Measurements from ENCODE around the gene BICC1.

The BICC1 gene

DNA sequence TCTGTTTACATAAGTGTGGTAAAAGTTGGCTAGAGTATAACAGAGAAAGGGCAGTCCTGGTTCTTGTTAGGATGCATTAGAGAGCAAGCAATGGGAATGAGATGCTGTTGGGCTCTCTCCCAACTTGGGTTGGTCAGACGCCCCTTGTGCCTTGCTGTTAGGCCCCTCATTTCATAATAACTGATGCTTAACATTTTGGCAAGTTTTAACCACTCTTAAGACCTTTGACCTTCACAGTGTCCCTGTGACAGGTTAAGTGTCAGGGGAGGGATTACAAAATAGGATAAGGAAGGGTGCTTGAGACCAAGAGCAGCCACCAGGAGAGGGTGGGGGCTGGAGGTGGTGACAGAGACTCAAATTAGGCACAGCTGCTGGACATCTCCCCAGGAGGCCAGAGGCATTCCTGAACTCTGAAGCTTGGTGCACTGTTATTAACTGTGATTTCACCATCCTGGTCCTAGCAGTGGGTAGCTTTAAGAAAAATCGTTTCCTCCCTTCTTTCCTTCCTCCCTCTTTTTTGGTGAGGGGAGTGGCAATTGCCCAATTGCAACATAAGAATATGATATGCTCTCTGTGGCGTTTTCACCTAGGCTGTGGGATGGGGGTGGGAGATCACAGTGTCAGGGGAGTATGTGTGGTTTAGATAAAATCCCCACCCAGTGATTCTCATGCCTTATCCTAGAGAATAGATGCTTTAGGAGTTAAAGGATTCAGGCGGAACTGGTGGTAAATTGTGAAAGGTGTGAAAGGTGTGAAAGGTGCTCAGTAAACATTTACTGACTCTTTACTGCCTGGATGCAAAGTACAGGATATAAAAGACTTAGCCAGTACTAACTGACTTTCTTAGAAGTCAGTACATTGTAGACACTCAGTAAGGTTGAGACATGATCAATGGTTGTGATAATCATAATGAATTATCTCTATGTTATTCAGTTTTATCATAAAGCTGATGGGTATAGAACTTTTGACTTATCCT, 270.5 kb downstream of the BICC1 start:
- Histone ChIP-seq H3K4me2 (ENCODE audit: low read length) (no peak overlapping the region), H3K9me3 (ENCODE audit: low read length) (no peaks in the 10 kb centered on the region), H3K79me2 (ENCODE audit: insufficient read depth, low read length) (no peaks in the 10 kb centered on the region), H3K27ac (ENCODE audit: low read depth, low read length, poor library complexity, severe bottlenecking) (no peak overlapping the region), H3K36me3 (ENCODE audit: insufficient read depth, low read length) (no peaks in the 10 kb centered on the region), H3K9me2 (ENCODE audit: low read depth, low read length) (no peaks in the 10 kb centered on the region), H3K4me1 (ENCODE audit: insufficient read depth, low read length, severe bottlenecking) (no peaks in the 10 kb centered on the region), H4K20me1 (ENCODE audit: insufficient read depth, low read length) (no peaks in the 10 kb centered on the region), H3K9ac (ENCODE audit: low read length) (no peak overlapping the region), H3K4me3 (ENCODE audit: low read depth, low read length, poor library complexity, severe bottlenecking) (no peak overlapping the region), H2AFZ (ENCODE audit: low read length) (no peak overlapping the region), H3F3A (ENCODE audit: insufficient read depth, low read length) (no peaks in the 10 kb centered on the region), H3K27me3 (ENCODE audit: insufficient read depth, low read length) (no peaks in the 10 kb centered on the region)
- TF ChIP-seq, protein P1, sequence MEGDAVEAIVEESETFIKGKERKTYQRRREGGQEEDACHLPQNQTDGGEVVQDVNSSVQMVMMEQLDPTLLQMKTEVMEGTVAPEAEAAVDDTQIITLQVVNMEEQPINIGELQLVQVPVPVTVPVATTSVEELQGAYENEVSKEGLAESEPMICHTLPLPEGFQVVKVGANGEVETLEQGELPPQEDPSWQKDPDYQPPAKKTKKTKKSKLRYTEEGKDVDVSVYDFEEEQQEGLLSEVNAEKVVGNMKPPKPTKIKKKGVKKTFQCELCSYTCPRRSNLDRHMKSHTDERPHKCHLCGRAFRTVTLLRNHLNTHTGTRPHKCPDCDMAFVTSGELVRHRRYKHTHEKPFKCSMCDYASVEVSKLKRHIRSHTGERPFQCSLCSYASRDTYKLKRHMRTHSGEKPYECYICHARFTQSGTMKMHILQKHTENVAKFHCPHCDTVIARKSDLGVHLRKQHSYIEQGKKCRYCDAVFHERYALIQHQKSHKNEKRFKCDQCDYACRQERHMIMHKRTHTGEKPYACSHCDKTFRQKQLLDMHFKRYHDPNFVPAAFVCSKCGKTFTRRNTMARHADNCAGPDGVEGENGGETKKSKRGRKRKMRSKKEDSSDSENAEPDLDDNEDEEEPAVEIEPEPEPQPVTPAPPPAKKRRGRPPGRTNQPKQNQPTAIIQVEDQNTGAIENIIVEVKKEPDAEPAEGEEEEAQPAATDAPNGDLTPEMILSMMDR (IDR thresholded peaks at IDR 0.05; ENCODE audit: low read length): no peak
- TF ChIP-seq EZH2 (IDR thresholded peaks at IDR 0.05; ENCODE audit: borderline replicate concordance, low read length): no peak

DNA sequence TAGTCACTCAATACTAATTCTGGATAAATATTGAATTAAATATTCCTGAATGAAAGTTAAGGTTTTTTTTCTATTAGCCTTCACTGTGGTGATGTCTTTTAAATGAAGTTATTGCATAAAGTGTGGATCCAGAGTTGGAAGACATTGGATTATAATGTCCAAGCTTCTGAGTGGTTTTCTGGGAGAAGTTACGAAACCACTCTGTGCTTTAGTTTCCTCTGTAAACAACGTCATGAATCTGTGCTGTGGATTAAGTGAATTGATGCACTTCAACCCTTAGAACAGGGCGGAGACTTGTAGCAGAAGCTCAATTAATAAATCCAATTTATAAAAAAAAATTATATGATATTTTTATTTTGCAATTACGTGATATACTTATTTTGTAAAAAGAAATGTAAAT, 271.7 kb downstream of the BICC1 start:
- Histone ChIP-seq H3F3A (ENCODE audit: insufficient read depth, low read length) (no peaks in the 10 kb centered on the region), H3K4me3 (ENCODE audit: low read depth, low read length, poor library complexity, severe bottlenecking) (no peak overlapping the region), H3K9me2 (ENCODE audit: low read depth, low read length) (no peaks in the 10 kb centered on the region), H3K79me2 (ENCODE audit: insufficient read depth, low read length) (no peaks in the 10 kb centered on the region), H3K27me3 (ENCODE audit: insufficient read depth, low read length) (no peaks in the 10 kb centered on the region), H3K9me3 (ENCODE audit: low read length) (no peaks in the 10 kb centered on the region), H2AFZ (ENCODE audit: low read length) (no peak overlapping the region), H3K9ac (ENCODE audit: low read length) (no peak overlapping the region), H3K36me3 (ENCODE audit: insufficient read depth, low read length) (no peaks in the 10 kb centered on the region), H3K4me2 (ENCODE audit: low read length) (no peak overlapping the region), H3K4me1 (ENCODE audit: insufficient read depth, low read length, severe bottlenecking) (no peaks in the 10 kb centered on the region), H3K27ac (ENCODE audit: low read depth, low read length, poor library complexity, severe bottlenecking) (no peak overlapping the region), H4K20me1 (ENCODE audit: insufficient read depth, low read length) (no peaks in the 10 kb centered on the region)
- TF ChIP-seq EZH2 (IDR thresholded peaks at IDR 0.05; ENCODE audit: borderline replicate concordance, low read length): no peak
- TF ChIP-seq, protein P1 (IDR thresholded peaks at IDR 0.05; ENCODE audit: low read length): no peak

DNA sequence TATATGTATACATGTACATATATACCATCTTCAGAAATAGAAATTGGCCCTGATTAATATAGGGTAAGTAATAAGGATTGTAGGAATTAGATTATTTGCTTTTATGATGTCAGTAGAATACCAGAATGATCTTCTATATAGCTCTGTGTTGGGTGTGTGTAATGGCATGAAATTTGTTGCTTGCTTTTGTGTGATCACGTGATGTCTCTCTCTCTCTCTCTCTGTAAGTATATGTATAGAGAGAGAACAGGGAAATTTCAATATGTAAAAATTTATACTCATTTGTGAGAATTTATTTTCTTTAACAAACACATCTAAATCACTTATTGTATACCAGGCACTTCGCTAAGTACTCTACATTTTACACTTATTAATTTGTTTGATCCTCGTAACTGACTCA, 272.7 kb downstream of the BICC1 start:
- Histone ChIP-seq H3K27me3 (ENCODE audit: insufficient read depth, low read length) (no peaks in the 10 kb centered on the region), H3K9me2 (ENCODE audit: low read depth, low read length) (no peaks in the 10 kb centered on the region), H3K9ac (ENCODE audit: low read length) (no peak overlapping the region), H3K4me2 (ENCODE audit: low read length) (no peak overlapping the region), H2AFZ (ENCODE audit: low read length) (no peak overlapping the region), H3K79me2 (ENCODE audit: insufficient read depth, low read length) (no peaks in the 10 kb centered on the region), H3K9me3 (ENCODE audit: low read length) (no peaks in the 10 kb centered on the region), H3F3A (ENCODE audit: insufficient read depth, low read length) (no peaks in the 10 kb centered on the region), H3K36me3 (ENCODE audit: insufficient read depth, low read length) (no peaks in the 10 kb centered on the region), H3K4me1 (ENCODE audit: insufficient read depth, low read length, severe bottlenecking) (no peaks in the 10 kb centered on the region), H3K27ac (ENCODE audit: low read depth, low read length, poor library complexity, severe bottlenecking) (no peak overlapping the region), H4K20me1 (ENCODE audit: insufficient read depth, low read length) (no peaks in the 10 kb centered on the region), H3K4me3 (ENCODE audit: low read depth, low read length, poor library complexity, severe bottlenecking) (no peak overlapping the region)
- TF ChIP-seq, protein P1 (IDR thresholded peaks at IDR 0.05; ENCODE audit: low read length): no peak
- TF ChIP-seq EZH2 (IDR thresholded peaks at IDR 0.05; ENCODE audit: borderline replicate concordance, low read length): no peak

All from OCI-LY1 (cell line).